ENCODE measurements around the gene FAM83E. TPM values are rescaled to one million over a fixed set of nuclear protein-coding genes. Genes with fewer than 3 reads are reported as not detected.
"Not testable (repeated sequence)": the region's sequence is repeated elsewhere in the genome, so short reads cannot be mapped to it uniquely, and the experiment has no call there.

Gene FAM83E
- polyA plus RNA-seq, 4 donors: 76.6 to 104 (median 93.5) TPM

GRCh38 chr19:48657828-48658227 is 43.0 kb upstream of the FAM83E start:
- 60 to 85% (median 81%) methylated on average over 4 to 5 of the region's 5 CpGs for WGBS, 3 donors
- H3K36me3 ChIP-seq (ENCODE audit: control insufficient read depth in 3 of 3, insufficient read depth in 2 of 3, low read depth in 1 of 3, low read length in 3 of 3); H3K4me3 ChIP-seq (ENCODE audit: low read depth in 1 of 3, low read length in 3 of 3); H3K27me3 ChIP-seq (ENCODE audit: control insufficient read depth in 3 of 3, insufficient read depth in 3 of 3, low read length in 3 of 3); FAIRE-seq; H3K9me3 ChIP-seq (ENCODE audit: control insufficient read depth in 2 of 2, insufficient read depth in 1 of 2, low read depth in 1 of 2, low read length in 1 of 2): not testable (repeated sequence)
- peak overlapping the region in 1 of 3 donors; percentile 47 for H3K27ac ChIP-seq (ENCODE audit: low read depth in 1 of 3, low read length in 2 of 3)
- H3K4me1 ChIP-seq (ENCODE audit: control insufficient read depth in 3 of 3, insufficient read depth in 2 of 3, low read depth in 1 of 3, low read length in 2 of 3): peaks cover 0 to 12% (median 0%) of the 10 kb centered on the region in 3 donors
- DNase-seq: peak in 1 of 2 donors; percentile 81

DNA sequence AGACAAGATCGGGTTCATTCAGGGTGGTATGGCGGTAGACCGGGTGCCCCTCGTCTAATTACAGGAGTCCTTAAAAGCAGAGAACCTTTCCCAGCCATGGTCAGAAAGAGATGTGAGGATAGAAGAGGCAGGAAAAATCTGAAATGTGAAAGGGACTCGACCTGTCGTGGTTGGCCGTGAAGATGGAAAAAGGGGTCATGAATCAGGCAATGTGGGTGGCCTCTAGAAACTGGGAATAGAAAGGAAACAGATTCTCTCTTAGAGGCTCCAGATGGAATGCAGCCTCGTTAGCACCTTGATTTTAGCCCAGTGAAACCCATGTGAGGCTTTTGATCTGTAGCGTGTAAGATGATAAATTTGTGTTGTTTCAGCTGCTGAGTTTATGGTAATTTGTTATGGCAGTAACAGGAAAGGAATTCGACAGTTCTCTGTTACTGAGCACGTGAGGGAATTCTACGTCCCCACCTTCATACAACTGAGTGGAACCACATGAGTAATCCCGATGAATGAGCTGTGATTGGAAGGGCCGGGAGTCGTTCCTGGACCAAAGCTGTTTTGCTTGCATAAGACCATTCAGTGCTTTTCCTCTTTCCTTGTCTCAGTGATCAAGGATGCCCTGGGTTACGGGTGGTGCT is 42.1 kb upstream of the FAM83E start:
- 48 to 54% (median 49%) methylated on average over 16 of the region's 16 CpGs for WGBS, 3 donors
- DNase-seq: peak in 1 of 2 donors; percentile 36
- FAIRE-seq: no peak
- H3K27ac ChIP-seq (ENCODE audit: low read depth in 1 of 3, low read length in 2 of 3): no peak overlapping the region
- peaks cover 0 to 8% of the 10 kb centered on the region in 2 donors for H3K9me3 ChIP-seq (ENCODE audit: control insufficient read depth in 2 of 2, insufficient read depth in 1 of 2, low read depth in 1 of 2, low read length in 1 of 2)
- no peak overlapping the region for H3K4me3 ChIP-seq (ENCODE audit: low read depth in 1 of 3, low read length in 3 of 3)
- no peaks in the 10 kb centered on the region for H3K27me3 ChIP-seq (ENCODE audit: control insufficient read depth in 3 of 3, insufficient read depth in 3 of 3, low read length in 3 of 3)
- H3K4me1 ChIP-seq (ENCODE audit: control insufficient read depth in 3 of 3, insufficient read depth in 2 of 3, low read depth in 1 of 3, low read length in 2 of 3): peaks cover 0 to 12% (median 0%) of the 10 kb centered on the region in 3 donors
- no peaks in the 10 kb centered on the region for H3K36me3 ChIP-seq (ENCODE audit: control insufficient read depth in 3 of 3, insufficient read depth in 2 of 3, low read depth in 1 of 3, low read length in 3 of 3)

DNA sequence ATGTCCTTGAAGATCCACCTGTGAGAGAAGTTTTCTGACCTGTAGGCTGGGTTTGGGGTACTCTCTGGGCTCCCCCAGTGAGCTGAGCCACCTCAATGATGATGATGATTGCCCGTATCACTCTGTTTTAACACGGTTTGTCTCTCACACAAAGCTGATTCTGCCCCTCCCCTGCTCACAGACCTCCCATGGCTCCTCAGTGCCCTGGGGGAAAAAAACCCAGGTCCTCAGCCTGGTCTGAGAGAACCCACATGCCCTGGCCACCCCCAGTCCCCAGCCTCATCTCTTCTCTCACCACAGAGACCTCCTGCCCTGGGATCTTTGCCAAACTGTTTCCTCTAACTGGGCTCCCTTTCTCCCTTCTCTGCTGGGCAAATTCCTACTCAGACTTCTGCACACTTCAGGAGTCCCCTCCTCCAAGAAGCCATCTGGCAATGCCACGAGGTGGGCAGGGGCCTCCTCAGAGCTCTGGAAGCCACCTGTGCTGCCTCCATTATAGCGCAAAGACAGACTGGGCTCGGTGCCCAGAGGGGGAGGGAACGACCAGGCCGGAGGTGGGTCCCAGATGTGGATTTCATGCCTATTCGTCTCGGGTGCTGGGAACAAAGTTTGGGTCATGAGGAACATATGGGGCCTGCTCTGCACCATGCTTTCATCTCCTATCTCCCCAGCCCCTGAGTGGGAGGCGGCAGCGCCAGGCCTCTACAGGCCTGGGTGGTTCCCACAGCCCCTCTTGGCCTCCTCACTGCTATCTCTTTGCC is 39.6 kb upstream of the FAM83E start:
- Histone ChIP-seq H3K27ac (ENCODE audit: low read depth in 1 of 3, low read length in 2 of 3) (no peak overlapping the region), H3K9me3 (ENCODE audit: control insufficient read depth in 2 of 2, insufficient read depth in 1 of 2, low read depth in 1 of 2, low read length in 1 of 2) (no peaks in the 10 kb centered on the region), H3K4me1 (ENCODE audit: control insufficient read depth in 3 of 3, insufficient read depth in 2 of 3, low read depth in 1 of 3, low read length in 2 of 3) (peaks cover 0 to 5% (median 0%) of the 10 kb centered on the region in 3 donors), H3K4me3 (ENCODE audit: low read depth in 1 of 3, low read length in 3 of 3) (no peak overlapping the region), H3K27me3 (ENCODE audit: control insufficient read depth in 3 of 3, insufficient read depth in 3 of 3, low read length in 3 of 3) (no peaks in the 10 kb centered on the region), H3K36me3 (ENCODE audit: control insufficient read depth in 3 of 3, insufficient read depth in 2 of 3, low read depth in 1 of 3, low read length in 3 of 3) (no peaks in the 10 kb centered on the region)
- no peak for DNase-seq
- FAIRE-seq: no peak
- WGBS, 3 donors: 39 to 41% (median 41%) methylated on average over 11 of the region's 11 CpGs

GRCh38 chr19:48651683-48652048 is 36.8 kb upstream of the FAM83E start:
- WGBS, 3 donors: 65 to 86% (median 77%) methylated on average over 5 of the region's 5 CpGs
- DNase-seq (no peak), FAIRE-seq (no peak)

GRCh38 chr19:48650974-48651682 is 36.3 kb upstream of the FAM83E start:
- Histone ChIP-seq H3K4me3 (ENCODE audit: low read depth in 1 of 3, low read length in 3 of 3) (no peak overlapping the region), H3K27me3 (ENCODE audit: control insufficient read depth in 3 of 3, insufficient read depth in 3 of 3, low read length in 3 of 3) (no peaks in the 10 kb centered on the region), H3K27ac (ENCODE audit: low read depth in 1 of 3, low read length in 2 of 3) (no peak overlapping the region), H3K9me3 (ENCODE audit: control insufficient read depth in 2 of 2, insufficient read depth in 1 of 2, low read depth in 1 of 2, low read length in 1 of 2) (no peaks in the 10 kb centered on the region), H3K36me3 (ENCODE audit: control insufficient read depth in 3 of 3, insufficient read depth in 2 of 3, low read depth in 1 of 3, low read length in 3 of 3) (no peaks in the 10 kb centered on the region), H3K4me1 (ENCODE audit: control insufficient read depth in 3 of 3, insufficient read depth in 2 of 3, low read depth in 1 of 3, low read length in 2 of 3) (peaks cover 0 to 8% (median 0%) of the 10 kb centered on the region in 3 donors)
- FAIRE-seq: no peak
- 82 to 87% (median 83%) methylated on average over 12 of the region's 12 CpGs for WGBS, 3 donors
- DNase-seq: no peak

More at GRCh38 chr19:48651683-48652048, 36.8 kb upstream of the FAM83E start:
- H3K4me3 ChIP-seq (ENCODE audit: low read depth in 1 of 3, low read length in 3 of 3): no peak overlapping the region
- H3K27ac ChIP-seq (ENCODE audit: low read depth in 1 of 3, low read length in 2 of 3): no peak overlapping the region
- H3K36me3 ChIP-seq (ENCODE audit: control insufficient read depth in 3 of 3, insufficient read depth in 2 of 3, low read depth in 1 of 3, low read length in 3 of 3): no peaks in the 10 kb centered on the region
- peaks cover 0 to 5% (median 0%) of the 10 kb centered on the region in 3 donors for H3K4me1 ChIP-seq (ENCODE audit: control insufficient read depth in 3 of 3, insufficient read depth in 2 of 3, low read depth in 1 of 3, low read length in 2 of 3)
- H3K27me3 ChIP-seq (ENCODE audit: control insufficient read depth in 3 of 3, insufficient read depth in 3 of 3, low read length in 3 of 3): no peaks in the 10 kb centered on the region
- no peaks in the 10 kb centered on the region for H3K9me3 ChIP-seq (ENCODE audit: control insufficient read depth in 2 of 2, insufficient read depth in 1 of 2, low read depth in 1 of 2, low read length in 1 of 2)

DNA sequence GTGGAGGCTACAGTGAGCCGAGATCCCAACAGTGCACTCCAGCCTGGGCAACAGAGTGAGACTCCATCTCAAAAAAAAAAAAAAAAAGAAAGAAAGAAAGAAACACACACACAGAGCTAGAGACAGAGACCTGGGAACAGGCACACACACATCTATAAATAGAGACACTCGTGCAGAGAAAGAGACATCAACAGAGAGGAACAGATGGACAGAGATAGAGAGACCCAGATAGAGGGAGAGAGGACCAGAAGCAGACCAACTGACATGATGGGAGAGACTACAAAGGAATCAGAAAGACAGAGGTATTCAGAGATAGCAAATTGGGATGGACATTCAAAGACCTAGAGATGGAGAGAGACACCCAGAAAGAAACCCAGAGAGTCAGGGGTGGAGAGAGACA is 33.3 kb upstream of the FAM83E start:
- Histone ChIP-seq H3K4me1 (ENCODE audit: control insufficient read depth in 3 of 3, insufficient read depth in 2 of 3, low read depth in 1 of 3, low read length in 2 of 3) (peaks cover 0 to 16% (median 0%) of the 10 kb centered on the region in 3 donors), H3K27ac (ENCODE audit: low read depth in 1 of 3, low read length in 2 of 3) (no peak overlapping the region), H3K4me3 (ENCODE audit: low read depth in 1 of 3, low read length in 3 of 3) (no peak overlapping the region), H3K9me3 (ENCODE audit: control insufficient read depth in 2 of 2, insufficient read depth in 1 of 2, low read depth in 1 of 2, low read length in 1 of 2) (no peaks in the 10 kb centered on the region), H3K27me3 (ENCODE audit: control insufficient read depth in 3 of 3, insufficient read depth in 3 of 3, low read length in 3 of 3) (peaks cover 0 to 3% (median 0%) of the 10 kb centered on the region in 3 donors), H3K36me3 (ENCODE audit: control insufficient read depth in 3 of 3, insufficient read depth in 2 of 3, low read depth in 1 of 3, low read length in 3 of 3) (no peaks in the 10 kb centered on the region)
- 75 to 89% (median 79%) methylated on average over 2 of the region's 2 CpGs for WGBS, 3 donors
- FAIRE-seq (no peak), DNase-seq (no peak)

- H3K27me3 ChIP-seq (ENCODE audit: control insufficient read depth in 3 of 3, insufficient read depth in 3 of 3, low read length in 3 of 3): peaks cover 0 to 3% (median 0%) of the 10 kb centered on the region in 3 donors
- no peaks in the 10 kb centered on the region for H3K9me3 ChIP-seq (ENCODE audit: control insufficient read depth in 2 of 2, insufficient read depth in 1 of 2, low read depth in 1 of 2, low read length in 1 of 2)
- WGBS, 3 donors: 10 to 30% (median 26%) methylated on average over 3 to 9 of the region's 10 CpGs
- FAIRE-seq: no peak
- no peak for DNase-seq
- H3K4me3 ChIP-seq (ENCODE audit: low read depth in 1 of 3, low read length in 3 of 3): peak overlapping the region in 1 of 3 donors; percentile 50
- no peaks in the 10 kb centered on the region for H3K36me3 ChIP-seq (ENCODE audit: control insufficient read depth in 3 of 3, insufficient read depth in 2 of 3, low read depth in 1 of 3, low read length in 3 of 3)
- H3K27ac ChIP-seq (ENCODE audit: low read depth in 1 of 3, low read length in 2 of 3): no peak overlapping the region
- peaks cover 0 to 16% (median 0%) of the 10 kb centered on the region in 3 donors for H3K4me1 ChIP-seq (ENCODE audit: control insufficient read depth in 3 of 3, insufficient read depth in 2 of 3, low read depth in 1 of 3, low read length in 2 of 3)
Measured at GRCh38 chr19:48646722-48647216, 31.9 kb upstream of the FAM83E start.

All from small intestine (tissue), 7 donors.